Measurements from ENCODE around the gene MEIOSIN. TPM values are rescaled to one million over a fixed set of nuclear protein-coding genes. Genes with fewer than 3 reads are reported as not detected.

Gene MEIOSIN
- total and polyA plus RNA-seq, 2 of the 13 experiments (the other 11 are each of a cell fraction or from before 2014, with no cell fraction given), result not detected

DNA sequence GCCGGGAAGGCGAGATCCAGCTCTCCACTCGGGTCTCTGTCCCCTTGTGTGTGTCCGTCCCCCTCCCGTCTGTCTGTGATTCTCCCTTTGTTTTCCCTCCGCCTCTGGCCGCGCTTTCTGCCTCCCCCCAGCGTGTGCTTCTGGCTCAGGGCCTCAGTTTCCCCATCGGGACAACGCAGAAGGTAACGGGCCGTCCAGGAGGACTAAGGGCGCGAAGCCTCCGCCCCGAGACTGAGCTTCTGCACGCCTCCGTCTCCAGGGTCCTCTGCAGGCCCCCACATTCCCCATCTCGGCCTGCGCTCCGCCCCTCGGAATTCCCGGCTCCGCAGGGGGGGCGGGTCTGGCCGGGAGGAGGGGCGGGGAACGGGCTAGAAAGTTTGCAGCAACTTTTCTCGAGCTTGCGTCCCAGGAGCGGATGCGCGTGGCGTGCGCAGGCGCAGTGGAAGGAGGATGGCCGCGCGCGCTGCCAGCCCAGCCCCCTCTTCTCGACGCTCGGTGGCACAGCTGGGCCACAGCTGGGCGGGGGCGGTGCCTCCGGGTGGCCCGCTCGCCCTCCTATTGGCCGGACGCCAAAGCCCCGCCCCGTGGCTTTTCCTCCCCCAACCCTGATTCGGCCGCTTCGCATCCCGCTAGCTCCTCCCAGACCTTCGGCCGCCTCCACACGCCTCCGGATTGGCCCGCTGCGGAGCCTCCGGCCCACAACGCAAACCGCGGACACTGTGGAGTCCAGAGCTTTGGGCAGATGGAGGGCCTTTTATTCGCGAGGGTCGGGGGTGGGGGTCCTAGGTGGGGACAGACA is 35.9 kb downstream of the MEIOSIN start, which contains the start of gene SIX5 (continued):
- TF ChIP-seq, protein P1, sequence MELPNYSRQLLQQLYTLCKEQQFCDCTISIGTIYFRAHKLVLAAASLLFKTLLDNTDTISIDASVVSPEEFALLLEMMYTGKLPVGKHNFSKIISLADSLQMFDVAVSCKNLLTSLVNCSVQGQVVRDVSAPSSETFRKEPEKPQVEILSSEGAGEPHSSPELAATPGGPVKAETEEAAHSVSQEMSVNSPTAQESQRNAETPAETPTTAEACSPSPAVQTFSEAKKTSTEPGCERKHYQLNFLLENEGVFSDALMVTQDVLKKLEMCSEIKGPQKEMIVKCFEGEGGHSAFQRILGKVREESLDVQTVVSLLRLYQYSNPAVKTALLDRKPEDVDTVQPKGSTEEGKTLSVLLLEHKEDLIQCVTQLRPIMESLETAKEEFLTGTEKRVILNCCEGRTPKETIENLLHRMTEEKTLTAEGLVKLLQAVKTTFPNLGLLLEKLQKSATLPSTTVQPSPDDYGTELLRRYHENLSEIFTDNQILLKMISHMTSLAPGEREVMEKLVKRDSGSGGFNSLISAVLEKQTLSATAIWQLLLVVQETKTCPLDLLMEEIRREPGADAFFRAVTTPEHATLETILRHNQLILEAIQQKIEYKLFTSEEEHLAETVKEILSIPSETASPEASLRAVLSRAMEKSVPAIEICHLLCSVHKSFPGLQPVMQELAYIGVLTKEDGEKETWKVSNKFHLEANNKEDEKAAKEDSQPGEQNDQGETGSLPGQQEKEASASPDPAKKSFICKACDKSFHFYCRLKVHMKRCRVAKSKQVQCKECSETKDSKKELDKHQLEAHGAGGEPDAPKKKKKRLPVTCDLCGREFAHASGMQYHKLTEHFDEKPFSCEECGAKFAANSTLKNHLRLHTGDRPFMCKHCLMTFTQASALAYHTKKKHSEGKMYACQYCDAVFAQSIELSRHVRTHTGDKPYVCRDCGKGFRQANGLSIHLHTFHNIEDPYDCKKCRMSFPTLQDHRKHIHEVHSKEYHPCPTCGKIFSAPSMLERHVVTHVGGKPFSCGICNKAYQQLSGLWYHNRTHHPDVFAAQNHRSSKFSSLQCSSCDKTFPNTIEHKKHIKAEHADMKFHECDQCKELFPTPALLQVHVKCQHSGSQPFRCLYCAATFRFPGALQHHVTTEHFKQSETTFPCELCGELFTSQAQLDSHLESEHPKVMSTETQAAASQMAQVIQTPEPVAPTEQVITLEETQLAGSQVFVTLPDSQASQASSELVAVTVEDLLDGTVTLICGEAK (IDR thresholded peaks at IDR 0.05), result no peak
- TF ChIP-seq, protein P1 (CRISPR knock-in tag; IDR thresholded peaks at IDR 0.05), result peak; percentile 32; the same call in 1 of the 2 replicates
- TF ChIP-seq ZNF766 (CRISPR knock-in tag; IDR thresholded peaks at IDR 0.05; ENCODE audit: borderline replicate concordance) (peak; percentile 65; the same call in 1 of the 2 replicates), SRSF4 (IDR thresholded peaks at IDR 0.05; ENCODE audit: low read depth, low read length, poor library complexity, severe bottlenecking) (no peak), ZSCAN31 (CRISPR knock-in tag; IDR thresholded peaks at IDR 0.05; ENCODE audit: low read depth) (peak; percentile 70), XRCC5 (optimal IDR thresholded peaks at IDR 0.05; ENCODE audit: low read length) (peak; percentile 43), ZNF430 (CRISPR knock-in tag; IDR thresholded peaks at IDR 0.05) (no peak; the same call in 1 of the 2 replicates), CREB1 (IDR thresholded peaks at IDR 0.05) (peak; percentile 59), CREB1 (CRISPR knock-in tag; IDR thresholded peaks at IDR 0.05) (no peak), ZNF460 (CRISPR knock-in tag; IDR thresholded peaks at IDR 0.05; ENCODE audit: borderline replicate concordance) (no peak; the same call in 1 of the 2 replicates)
- TF ChIP-seq, protein P2, sequence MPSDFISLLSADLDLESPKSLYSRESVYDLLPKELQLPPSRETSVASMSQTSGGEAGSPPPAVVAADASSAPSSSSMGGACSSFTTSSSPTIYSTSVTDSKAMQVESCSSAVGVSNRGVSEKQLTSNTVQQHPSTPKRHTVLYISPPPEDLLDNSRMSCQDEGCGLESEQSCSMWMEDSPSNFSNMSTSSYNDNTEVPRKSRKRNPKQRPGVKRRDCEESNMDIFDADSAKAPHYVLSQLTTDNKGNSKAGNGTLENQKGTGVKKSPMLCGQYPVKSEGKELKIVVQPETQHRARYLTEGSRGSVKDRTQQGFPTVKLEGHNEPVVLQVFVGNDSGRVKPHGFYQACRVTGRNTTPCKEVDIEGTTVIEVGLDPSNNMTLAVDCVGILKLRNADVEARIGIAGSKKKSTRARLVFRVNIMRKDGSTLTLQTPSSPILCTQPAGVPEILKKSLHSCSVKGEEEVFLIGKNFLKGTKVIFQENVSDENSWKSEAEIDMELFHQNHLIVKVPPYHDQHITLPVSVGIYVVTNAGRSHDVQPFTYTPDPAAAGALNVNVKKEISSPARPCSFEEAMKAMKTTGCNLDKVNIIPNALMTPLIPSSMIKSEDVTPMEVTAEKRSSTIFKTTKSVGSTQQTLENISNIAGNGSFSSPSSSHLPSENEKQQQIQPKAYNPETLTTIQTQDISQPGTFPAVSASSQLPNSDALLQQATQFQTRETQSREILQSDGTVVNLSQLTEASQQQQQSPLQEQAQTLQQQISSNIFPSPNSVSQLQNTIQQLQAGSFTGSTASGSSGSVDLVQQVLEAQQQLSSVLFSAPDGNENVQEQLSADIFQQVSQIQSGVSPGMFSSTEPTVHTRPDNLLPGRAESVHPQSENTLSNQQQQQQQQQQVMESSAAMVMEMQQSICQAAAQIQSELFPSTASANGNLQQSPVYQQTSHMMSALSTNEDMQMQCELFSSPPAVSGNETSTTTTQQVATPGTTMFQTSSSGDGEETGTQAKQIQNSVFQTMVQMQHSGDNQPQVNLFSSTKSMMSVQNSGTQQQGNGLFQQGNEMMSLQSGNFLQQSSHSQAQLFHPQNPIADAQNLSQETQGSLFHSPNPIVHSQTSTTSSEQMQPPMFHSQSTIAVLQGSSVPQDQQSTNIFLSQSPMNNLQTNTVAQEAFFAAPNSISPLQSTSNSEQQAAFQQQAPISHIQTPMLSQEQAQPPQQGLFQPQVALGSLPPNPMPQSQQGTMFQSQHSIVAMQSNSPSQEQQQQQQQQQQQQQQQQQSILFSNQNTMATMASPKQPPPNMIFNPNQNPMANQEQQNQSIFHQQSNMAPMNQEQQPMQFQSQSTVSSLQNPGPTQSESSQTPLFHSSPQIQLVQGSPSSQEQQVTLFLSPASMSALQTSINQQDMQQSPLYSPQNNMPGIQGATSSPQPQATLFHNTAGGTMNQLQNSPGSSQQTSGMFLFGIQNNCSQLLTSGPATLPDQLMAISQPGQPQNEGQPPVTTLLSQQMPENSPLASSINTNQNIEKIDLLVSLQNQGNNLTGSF (CRISPR knock-in tag; IDR thresholded peaks at IDR 0.05), result no peak
- TF ChIP-seq, protein P3, sequence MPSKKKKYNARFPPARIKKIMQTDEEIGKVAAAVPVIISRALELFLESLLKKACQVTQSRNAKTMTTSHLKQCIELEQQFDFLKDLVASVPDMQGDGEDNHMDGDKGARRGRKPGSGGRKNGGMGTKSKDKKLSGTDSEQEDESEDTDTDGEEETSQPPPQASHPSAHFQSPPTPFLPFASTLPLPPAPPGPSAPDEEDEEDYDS (CRISPR knock-in tag; IDR thresholded peaks at IDR 0.05), result peak; percentile 86
- TF ChIP-seq, protein P4, sequence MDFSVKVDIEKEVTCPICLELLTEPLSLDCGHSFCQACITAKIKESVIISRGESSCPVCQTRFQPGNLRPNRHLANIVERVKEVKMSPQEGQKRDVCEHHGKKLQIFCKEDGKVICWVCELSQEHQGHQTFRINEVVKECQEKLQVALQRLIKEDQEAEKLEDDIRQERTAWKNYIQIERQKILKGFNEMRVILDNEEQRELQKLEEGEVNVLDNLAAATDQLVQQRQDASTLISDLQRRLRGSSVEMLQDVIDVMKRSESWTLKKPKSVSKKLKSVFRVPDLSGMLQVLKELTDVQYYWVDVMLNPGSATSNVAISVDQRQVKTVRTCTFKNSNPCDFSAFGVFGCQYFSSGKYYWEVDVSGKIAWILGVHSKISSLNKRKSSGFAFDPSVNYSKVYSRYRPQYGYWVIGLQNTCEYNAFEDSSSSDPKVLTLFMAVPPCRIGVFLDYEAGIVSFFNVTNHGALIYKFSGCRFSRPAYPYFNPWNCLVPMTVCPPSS (IDR thresholded peaks at IDR 0.05), result no peak

Data from HepG2 (cell line).